Thyroid gland (tissue), 4 donors: Measurements from ENCODE around the gene KAZN. TPM values are rescaled to one million over a fixed set of nuclear protein-coding genes. Genes with fewer than 3 reads are reported as not detected.

Experiments
- DNase-seq, 2 donors: peaks; one replicate each; pipeline ENCODE4 v3.0.0-alpha.2; 2019
- H3K27ac ChIP-seq, 3 donors: fragments of 200-600 bp; sonication (generic); 1 replicate in 2 of 3; 2 replicates in 1 of 3; pipeline ENCODE4 v1.5.1; 2016 to 2019; ENCODE audit warnings: mild to moderate bottlenecking in 1 of 3, moderate library complexity in 1 of 3
- H3K27me3 ChIP-seq: fragments of 200-600 bp; sonication (generic); one replicate; pipeline ENCODE4 v1.5.1; 2019
- H3K36me3 ChIP-seq, 2 donors: fragments of 200-600 bp; sonication (generic); one replicate each; pipeline ENCODE4 v1.5.1; 2016 to 2019
- H3K4me1 ChIP-seq, 2 donors: fragments of 200-600 bp; sonication (generic); one replicate each; pipeline ENCODE4 v1.5.1; 2017 to 2019
- H3K4me3 ChIP-seq, 3 donors: fragments of 200-600 bp; sonication (generic); replicated peaks in 1 of 3; 1 replicate in 2 of 3; 2 replicates in 1 of 3; pipeline ENCODE4 v1.5.1; 2016; ENCODE audit warnings: mild to moderate bottlenecking in 1 of 3
- H3K9me3 ChIP-seq: fragments of 200-600 bp; sonication (generic); one replicate; pipeline ENCODE4 v1.5.1; 2017
- CTCF ChIP-seq, 6 experiments: fragments of 200-600 bp in 3 of 6; fragments of 450-650 bp in 3 of 6; sonication (generic) in 3 of 6; IDR thresholded peaks; one replicate each; pipeline ENCODE4 v1.5.1; 2016 to 2019; ENCODE audit warnings: antibody characterized with exemption in 6 of 6, mild to moderate bottlenecking in 2 of 6, inconsistent platforms in 1 of 6, moderate library complexity in 1 of 6
- POLR2A ChIP-seq, 2 donors: fragments of 450-650 bp; IDR thresholded peaks; one replicate each; pipeline ENCODE4 v1.6.1; 2017; ENCODE audit warnings: antibody characterized with exemption in 2 of 2, mild to moderate bottlenecking in 2 of 2, moderate library complexity in 1 of 2
- WGBS, 2 donors: methylation state at CpG; one replicate each; pipeline ENCODE4 v1.1.5; 2017; 5-methylcytosine and 5-hydroxymethylcytosine counted together
- intact Hi-C: fragments of 100-400 bp; cut with DNase I; formaldehyde crosslinking; loops from one replicate; pipeline ENCODE4 v1.15.1; 2023
- total RNA-seq, 4 donors: library from RNA; depleted of rRNA; stranded (reverse); fragments of >200 nt; gene quantifications; one replicate each; pipeline ENCODE4 v1.2.3, GENCODE V29; 2016

Gene KAZN
- total RNA-seq, 4 donors from 2014 or later: 14.8 to 28.6 (median 18.2) TPM

GRCh38 chr1:14782741-14783591, 184.5 kb downstream of the KAZN start:
- 71 to 84% methylated on average over 7 to 8 of the region's 8 CpGs for WGBS, 2 donors
- Histone ChIP-seq H3K4me3 (no peak overlapping the region), H3K9me3 (no peaks in the 10 kb centered on the region), H3K27ac (no peak overlapping the region), H3K4me1 (no peaks in the 10 kb centered on the region), H3K27me3 (no peaks in the 10 kb centered on the region), H3K36me3 (no peaks in the 10 kb centered on the region)
- intact Hi-C loops: no loop called here
- no peak for DNase-seq
- TF ChIP-seq CTCF (IDR thresholded peaks at IDR 0.05) (no peak), POLR2A (IDR thresholded peaks at IDR 0.05) (no peak)

GRCh38 chr1:14783592-14783886, 185.1 kb downstream of the KAZN start:
- intact Hi-C loops: no loop called here
- Histone ChIP-seq H3K4me3 (no peak overlapping the region), H3K4me1 (no peaks in the 10 kb centered on the region), H3K9me3 (no peaks in the 10 kb centered on the region), H3K27ac (no peak overlapping the region), H3K27me3 (no peaks in the 10 kb centered on the region), H3K36me3 (no peaks in the 10 kb centered on the region)
- 90 to 91% methylated on average over 7 of the region's 7 CpGs for WGBS, 2 donors
- no peak for DNase-seq
- no peak for TF ChIP-seq CTCF (IDR thresholded peaks at IDR 0.05)
- no peak for TF ChIP-seq POLR2A (IDR thresholded peaks at IDR 0.05)

- no peak for DNase-seq
- no peaks in the 10 kb centered on the region for H3K4me1 ChIP-seq
- WGBS, 2 donors: 87 to 92% methylated on average over 16 of the region's 16 CpGs
- no peaks in the 10 kb centered on the region for H3K36me3 ChIP-seq
- H3K27ac ChIP-seq: no peak overlapping the region
- no peak overlapping the region for H3K4me3 ChIP-seq
- H3K27me3 ChIP-seq: no peaks in the 10 kb centered on the region
- no peaks in the 10 kb centered on the region for H3K9me3 ChIP-seq
- TF ChIP-seq CTCF (IDR thresholded peaks at IDR 0.05) (no peak), POLR2A (IDR thresholded peaks at IDR 0.05) (no peak)
- intact Hi-C loops: no loop called here
These were observed 186.6 kb downstream of the KAZN start for GRCh38 chr1:14784790-14785773.

- H3K4me1 ChIP-seq: no peaks in the 10 kb centered on the region
- no peak overlapping the region for H3K27ac ChIP-seq
- no peaks in the 10 kb centered on the region for H3K36me3 ChIP-seq
- H3K9me3 ChIP-seq: no peaks in the 10 kb centered on the region
- 89 to 90% methylated on average over 9 of the region's 9 CpGs for WGBS, 2 donors
- TF ChIP-seq POLR2A (IDR thresholded peaks at IDR 0.05) (no peak), CTCF (IDR thresholded peaks at IDR 0.05) (no peak)
- intact Hi-C loops: no loop called here
- DNase-seq: no peak
- H3K4me3 ChIP-seq: no peak overlapping the region
- no peaks in the 10 kb centered on the region for H3K27me3 ChIP-seq
These were observed 187.7 kb downstream of the KAZN start for GRCh38 chr1:14786109-14786675.
